Mammary epithelial cell (primary cell): ENCODE measurements around the gene SLC16A10.

ENCODE experiments used
- CTCF ChIP-seq, 2 donors: IDR thresholded peaks in 1 of 2; conservative IDR thresholded peaks in 1 of 2; 2 replicates each; pipeline ENCODE4 v1.5.1; 2011 to 2012; ENCODE audit warnings: inconsistent platforms in 2 of 2, low read length in 2 of 2, mild to moderate bottlenecking in 2 of 2, control low read depth in 1 of 2, low read depth in 1 of 2; ENCODE audit not compliant: insufficient read depth in 1 of 2; ENCODE audit errors: extremely low read depth in 1 of 2
- EZH2 ChIP-seq: IDR thresholded peaks from 2 replicates; pipeline ENCODE4 v1.6.1; 2012; ENCODE audit warnings: low read length, inconsistent platforms, borderline replicate concordance

DNA sequence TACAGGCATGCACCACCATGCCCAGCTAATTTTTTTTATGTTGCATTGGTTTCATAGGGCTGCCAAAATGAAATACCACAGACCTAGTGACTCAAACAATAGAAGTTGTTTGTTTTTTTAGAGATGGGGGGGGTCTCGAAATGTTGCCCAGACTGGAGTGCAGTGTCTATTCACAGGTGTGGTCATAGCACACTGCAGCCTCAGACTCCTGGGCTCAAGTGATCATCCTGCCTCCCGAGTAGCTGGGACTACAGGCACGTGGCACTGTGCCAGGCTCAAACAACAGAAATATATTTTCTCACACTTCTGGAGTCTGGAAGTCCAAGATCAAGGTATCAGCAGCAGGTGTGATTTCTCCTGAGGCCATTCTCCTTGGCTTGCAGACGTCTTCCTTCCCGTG, 6.6 kb upstream of the SLC16A10 start:
- TF ChIP-seq CTCF (conservative IDR thresholded peaks at IDR 0.05 in 1 of 2, IDR thresholded peaks at IDR 0.05 in 1 of 2; ENCODE audit: extremely low read depth in 1 of 2, insufficient read depth in 1 of 2, low read depth in 1 of 2, low read length in 2 of 2) = no peak
- TF ChIP-seq EZH2 = no peak
